Measurements from ENCODE around the gene LIG1.

The LIG1 gene

GRCh38 chr19:48190885-48191284 is 20.7 kb upstream of the LIG1 start:
- H3K36me3 Mint-ChIP-seq, result peaks cover 3% of the 10 kb centered on the region
- H3K4me1 Mint-ChIP-seq, result no peaks in the 10 kb centered on the region
- no peaks in the 10 kb centered on the region for H3K9me3 Mint-ChIP-seq
- no peak overlapping the region for H3K27ac Mint-ChIP-seq
- no peak overlapping the region for H3K4me3 Mint-ChIP-seq
- no peaks in the 10 kb centered on the region for H3K27me3 Mint-ChIP-seq

GRCh38 chr19:48190288-48190884 is 20.2 kb upstream of the LIG1 start:
- Mint-ChIP-seq H3K9me3 (no peaks in the 10 kb centered on the region), H3K36me3 (peaks cover 3% of the 10 kb centered on the region), H3K4me3 (no peak overlapping the region), H3K27me3 (no peaks in the 10 kb centered on the region), H3K4me1 (no peaks in the 10 kb centered on the region), H3K27ac (no peak overlapping the region)

- H3K27me3 Mint-ChIP-seq, result no peaks in the 10 kb centered on the region
- no peaks in the 10 kb centered on the region for H3K9me3 Mint-ChIP-seq
- H3K4me3 Mint-ChIP-seq, result no peak overlapping the region
- H3K4me1 Mint-ChIP-seq, result no peaks in the 10 kb centered on the region
- peaks cover 7% of the 10 kb centered on the region for H3K36me3 Mint-ChIP-seq
- no peak overlapping the region for H3K27ac Mint-ChIP-seq
These were observed 16.4 kb upstream of the LIG1 start for GRCh38 chr19:48186541-48186991.

- no peak overlapping the region for H3K4me3 Mint-ChIP-seq
- no peaks in the 10 kb centered on the region for H3K9me3 Mint-ChIP-seq
- H3K4me1 Mint-ChIP-seq, result no peaks in the 10 kb centered on the region
- peaks cover 8% of the 10 kb centered on the region for H3K36me3 Mint-ChIP-seq
- no peaks in the 10 kb centered on the region for H3K27me3 Mint-ChIP-seq
- H3K27ac Mint-ChIP-seq, result no peak overlapping the region
These were observed 15.9 kb upstream of the LIG1 start for GRCh38 chr19:48186015-48186414.

GRCh38 chr19:48183356-48183755 is 13.2 kb upstream of the LIG1 start:
- no peaks in the 10 kb centered on the region for H3K4me1 Mint-ChIP-seq
- H3K4me3 Mint-ChIP-seq, result no peak overlapping the region
- no peaks in the 10 kb centered on the region for H3K9me3 Mint-ChIP-seq
- peaks cover 8% of the 10 kb centered on the region for H3K36me3 Mint-ChIP-seq
- no peak overlapping the region for H3K27ac Mint-ChIP-seq
- H3K27me3 Mint-ChIP-seq, result no peaks in the 10 kb centered on the region

- Mint-ChIP-seq H3K4me3 (no peak overlapping the region), H3K4me1 (no peaks in the 10 kb centered on the region), H3K36me3 (peaks cover 8% of the 10 kb centered on the region), H3K27me3 (no peaks in the 10 kb centered on the region), H3K27ac (no peak overlapping the region), H3K9me3 (no peaks in the 10 kb centered on the region)
These were observed 12.3 kb upstream of the LIG1 start for GRCh38 chr19:48182434-48182833.

GRCh38 chr19:48181505-48181904 is 11.4 kb upstream of the LIG1 start:
- H3K36me3 Mint-ChIP-seq, result peaks cover 8% of the 10 kb centered on the region
- no peak overlapping the region for H3K27ac Mint-ChIP-seq
- H3K9me3 Mint-ChIP-seq, result no peaks in the 10 kb centered on the region
- no peak overlapping the region for H3K4me3 Mint-ChIP-seq
- no peaks in the 10 kb centered on the region for H3K27me3 Mint-ChIP-seq
- H3K4me1 Mint-ChIP-seq, result no peaks in the 10 kb centered on the region

- Mint-ChIP-seq H3K4me1 (peaks cover 16% of the 10 kb centered on the region), H3K4me3 (no peak overlapping the region), H3K9me3 (no peaks in the 10 kb centered on the region), H3K36me3 (peaks cover 19% of the 10 kb centered on the region), H3K27me3 (no peaks in the 10 kb centered on the region), H3K27ac (no peak overlapping the region)
These were observed 6.1 kb upstream of the LIG1 start for GRCh38 chr19:48176226-48176625.

GRCh38 chr19:48175578-48175977 is 5.4 kb upstream of the LIG1 start:
- no peak overlapping the region for H3K27ac Mint-ChIP-seq
- peaks cover 21% of the 10 kb centered on the region for H3K36me3 Mint-ChIP-seq
- peaks cover 20% of the 10 kb centered on the region for H3K4me1 Mint-ChIP-seq
- no peak overlapping the region for H3K4me3 Mint-ChIP-seq
- H3K9me3 Mint-ChIP-seq, result no peaks in the 10 kb centered on the region
- no peaks in the 10 kb centered on the region for H3K27me3 Mint-ChIP-seq

- no peak overlapping the region for H3K4me3 Mint-ChIP-seq
- no peaks in the 10 kb centered on the region for H3K9me3 Mint-ChIP-seq
- H3K4me1 Mint-ChIP-seq, result peaks cover 21% of the 10 kb centered on the region
- peaks cover 18% of the 10 kb centered on the region for H3K36me3 Mint-ChIP-seq
- no peak overlapping the region for H3K27ac Mint-ChIP-seq
- H3K27me3 Mint-ChIP-seq, result no peaks in the 10 kb centered on the region
These were observed 4.4 kb upstream of the LIG1 start for GRCh38 chr19:48174445-48175030.

GRCh38 chr19:48171710-48172109 is 1.6 kb upstream of the LIG1 start:
- H3K27me3 Mint-ChIP-seq, result no peaks in the 10 kb centered on the region
- no peaks in the 10 kb centered on the region for H3K9me3 Mint-ChIP-seq
- no peak overlapping the region for H3K27ac Mint-ChIP-seq
- H3K4me3 Mint-ChIP-seq, result peak overlapping the region; percentile 93
- peaks cover 18% of the 10 kb centered on the region for H3K36me3 Mint-ChIP-seq
- H3K4me1 Mint-ChIP-seq, result peaks cover 36% of the 10 kb centered on the region

- Mint-ChIP-seq H3K36me3 (peaks cover 16% of the 10 kb centered on the region), H3K4me1 (peaks cover 36% of the 10 kb centered on the region), H3K4me3 (peak overlapping the region; percentile 93), H3K27ac (peak overlapping the region; percentile 79), H3K9me3 (no peaks in the 10 kb centered on the region), H3K27me3 (no peaks in the 10 kb centered on the region)
These were observed 738 bp upstream of the LIG1 start for GRCh38 chr19:48170817-48171347.

GRCh38 chr19:48169578-48169938 is 586 bp downstream of the LIG1 start:
- peak overlapping the region; percentile 93 for H3K4me3 Mint-ChIP-seq
- peaks cover 13% of the 10 kb centered on the region for H3K36me3 Mint-ChIP-seq
- no peaks in the 10 kb centered on the region for H3K27me3 Mint-ChIP-seq
- H3K4me1 Mint-ChIP-seq, result peaks cover 31% of the 10 kb centered on the region
- peak overlapping the region; percentile 95 for H3K27ac Mint-ChIP-seq
- H3K9me3 Mint-ChIP-seq, result no peaks in the 10 kb centered on the region

- Mint-ChIP-seq H3K9me3 (no peaks in the 10 kb centered on the region), H3K27ac (peak overlapping the region; percentile 95), H3K36me3 (peaks cover 10% of the 10 kb centered on the region), H3K4me1 (peaks cover 28% of the 10 kb centered on the region), H3K27me3 (no peaks in the 10 kb centered on the region), H3K4me3 (peak overlapping the region; percentile 93)
These were observed 1.5 kb downstream of the LIG1 start for GRCh38 chr19:48168689-48169088.

GRCh38 chr19:48158210-48158790 is 11.8 kb downstream of the LIG1 start:
- Mint-ChIP-seq H3K27me3 (no peaks in the 10 kb centered on the region), H3K9me3 (no peaks in the 10 kb centered on the region), H3K27ac (no peak overlapping the region), H3K36me3 (peaks cover 14% of the 10 kb centered on the region), H3K4me3 (no peak overlapping the region), H3K4me1 (no peaks in the 10 kb centered on the region)

- peak overlapping the region; percentile 87 for H3K27ac Mint-ChIP-seq
These were observed 16.1 kb downstream of the LIG1 start for GRCh38 chr19:48154003-48154402.

More at GRCh38 chr19:48154003-48154402, 16.1 kb downstream of the LIG1 start:
- H3K4me3 Mint-ChIP-seq, result no peak overlapping the region
- H3K9me3 Mint-ChIP-seq, result no peaks in the 10 kb centered on the region
- no peaks in the 10 kb centered on the region for H3K4me1 Mint-ChIP-seq
- H3K36me3 Mint-ChIP-seq, result peaks cover 11% of the 10 kb centered on the region
- no peaks in the 10 kb centered on the region for H3K27me3 Mint-ChIP-seq
